Erythroblast (primary cell): ENCODE results near the gene RAB5A.

ENCODE experiments used
- GATA1 ChIP-seq: IDR thresholded peaks from 2 replicates; pipeline ENCODE4 v1.6.1; 2011; ENCODE audit warnings: low read depth, mild to moderate bottlenecking, control low read depth, low read length, moderate library complexity
- POLR2A ChIP-seq: IDR thresholded peaks from 2 replicates; pipeline ENCODE4 v1.6.1; 2011; ENCODE audit warnings: mild to moderate bottlenecking, low read length

GRCh38 chr3:19972054-19972453 is 25.2 kb downstream of the RAB5A start:
- TF ChIP-seq POLR2A (no peak), GATA1 (no peak)
